Fibroblast of peridontal ligament (primary cell): ENCODE measurements around the gene CHORDC1.
"Not testable (repeated sequence)": the region's sequence is repeated elsewhere in the genome, so short reads cannot be mapped to it uniquely, and the experiment has no call there.

Experiments used
- DNase-seq: peaks from one replicate; pipeline ENCODE4 v3.0.0-alpha.2; 2010; ENCODE audit errors: extremely low read depth

Gene CHORDC1

DNA sequence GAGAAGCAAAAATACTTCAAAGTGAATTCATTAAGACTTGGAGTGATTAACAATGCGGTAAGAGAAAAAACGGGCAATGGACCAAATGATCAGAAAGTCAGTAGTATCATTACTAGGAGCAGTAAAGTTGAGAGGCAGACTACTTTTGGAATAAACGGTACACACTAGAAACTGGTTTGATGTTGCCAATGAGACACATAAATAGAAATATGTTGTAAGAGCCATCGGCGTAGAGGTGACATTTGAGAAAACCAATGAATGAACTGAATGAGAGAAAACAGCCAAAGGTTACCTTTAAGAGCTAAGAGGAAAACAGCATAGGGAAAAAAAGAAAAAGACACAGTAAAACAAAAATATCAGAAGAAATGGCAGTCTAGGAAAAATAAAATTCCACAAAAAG, 6.2 kb downstream of the CHORDC1 start:
- DNase-seq: no peak

DNA sequence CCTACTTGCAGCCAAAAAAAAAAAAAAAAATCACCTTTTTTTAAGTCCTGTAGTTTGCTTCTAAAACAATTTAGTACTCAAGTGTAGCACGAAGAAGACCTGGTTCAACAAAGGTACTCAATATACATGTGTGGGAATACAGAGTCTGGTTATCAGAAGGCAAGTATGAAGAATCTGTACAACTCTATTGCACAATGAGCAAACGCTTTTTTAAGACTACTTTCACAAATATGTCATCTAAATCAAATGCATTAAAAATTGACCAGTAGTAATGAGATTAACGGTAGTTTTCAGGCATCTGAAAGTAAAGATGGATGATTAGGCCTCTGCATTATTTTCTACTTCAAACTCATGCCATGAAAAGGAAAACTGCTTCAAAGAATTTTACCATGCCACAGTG, 9.5 kb downstream of the CHORDC1 start:
- DNase-seq: no peak

DNA sequence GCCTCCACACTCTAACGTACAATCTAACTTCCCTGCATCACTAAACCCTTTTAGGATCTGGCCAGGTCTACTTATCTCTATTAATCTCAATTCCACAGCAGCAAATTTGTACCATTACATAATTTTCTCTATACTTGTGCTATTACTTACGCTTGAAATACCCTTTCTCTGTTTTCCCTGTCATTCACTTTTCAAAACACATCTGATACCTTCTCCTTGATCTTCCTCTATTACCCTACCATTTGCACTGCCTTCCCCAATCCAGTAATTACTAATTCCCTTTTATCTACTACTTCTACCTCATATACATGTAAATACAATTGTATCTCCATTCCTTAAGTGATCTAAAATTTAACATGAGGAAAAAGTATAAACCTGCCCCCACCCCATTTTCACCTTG, 14.0 kb downstream of the CHORDC1 start:
- no peak for DNase-seq

DNA sequence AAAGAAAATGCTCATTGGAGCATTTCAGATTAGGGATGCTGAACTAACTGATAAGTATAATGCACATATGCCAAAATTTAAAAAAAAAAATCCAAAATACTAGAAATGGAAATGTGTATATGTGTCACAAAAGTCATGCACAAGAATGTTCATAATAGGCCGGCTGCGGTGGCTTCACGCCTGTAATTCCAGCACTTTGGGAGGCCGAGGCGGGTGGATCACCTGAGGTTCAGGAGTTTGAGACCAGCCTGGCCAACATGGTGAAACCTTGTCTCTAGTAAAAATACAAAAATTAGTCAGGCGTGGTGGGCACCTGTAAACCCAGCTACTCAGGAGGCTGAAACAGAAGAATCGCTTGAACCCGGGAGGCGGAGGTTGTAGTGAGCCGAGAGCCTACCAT, 14.9 kb downstream of the CHORDC1 start:
- not testable (repeated sequence) for DNase-seq

DNA sequence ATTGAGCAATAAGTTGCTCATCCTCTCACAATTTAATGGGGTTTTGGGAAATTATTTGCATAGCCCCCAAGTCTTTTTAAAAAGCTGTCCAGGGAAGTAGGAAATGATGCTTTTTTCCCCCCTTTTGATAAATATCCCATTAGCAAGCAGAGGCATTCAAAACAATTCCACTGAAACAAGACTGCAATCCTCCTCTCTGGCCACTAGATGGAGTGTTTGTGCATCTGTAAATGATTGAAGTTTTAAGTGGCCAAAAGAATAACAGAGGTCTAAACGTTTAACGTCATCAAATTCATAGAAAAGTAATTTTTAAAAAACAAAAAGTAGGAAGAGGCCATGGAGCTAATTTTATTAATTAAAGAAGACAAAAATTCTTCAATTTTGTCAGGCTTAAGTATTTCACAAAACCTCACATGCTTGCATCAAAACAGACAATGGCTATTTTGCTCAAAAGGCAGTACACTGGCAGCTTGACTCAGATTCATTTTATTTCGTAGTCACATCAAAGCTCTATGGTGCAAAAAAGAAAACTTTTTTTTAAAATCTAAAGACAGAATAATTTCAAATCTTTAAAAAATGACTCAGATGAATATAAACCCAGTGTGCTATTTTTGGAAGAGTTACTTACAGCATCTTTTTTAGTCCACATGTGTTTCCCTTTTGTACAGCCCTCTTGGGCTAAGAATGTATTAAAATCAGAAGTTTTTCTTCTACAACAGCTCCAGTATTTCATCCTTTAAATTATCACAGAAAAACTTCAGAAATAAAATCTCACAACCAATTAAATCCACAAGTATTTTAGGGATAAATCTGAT, 17.8 kb downstream of the CHORDC1 start:
- peak; percentile 84 for DNase-seq

DNA sequence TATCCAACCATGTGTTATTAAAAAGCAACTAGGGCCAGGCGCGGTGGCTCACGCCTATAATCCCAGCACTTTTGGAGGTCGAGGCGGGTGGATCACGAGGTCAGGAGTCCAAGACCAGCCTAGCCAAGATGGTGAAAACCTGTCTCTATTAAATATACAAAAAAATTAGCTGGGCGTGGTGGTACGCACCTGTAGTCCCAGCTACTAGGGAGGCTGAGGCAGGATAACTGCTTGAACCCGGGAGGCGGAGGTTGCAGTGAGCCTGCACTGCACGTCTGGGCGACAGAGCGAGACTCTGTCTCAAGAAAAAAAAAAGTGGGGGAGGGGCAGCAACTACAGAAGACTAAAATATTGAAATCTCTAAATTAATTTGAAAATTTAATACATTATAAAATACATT, 18.4 kb downstream of the CHORDC1 start:
- DNase-seq: no peak

DNA sequence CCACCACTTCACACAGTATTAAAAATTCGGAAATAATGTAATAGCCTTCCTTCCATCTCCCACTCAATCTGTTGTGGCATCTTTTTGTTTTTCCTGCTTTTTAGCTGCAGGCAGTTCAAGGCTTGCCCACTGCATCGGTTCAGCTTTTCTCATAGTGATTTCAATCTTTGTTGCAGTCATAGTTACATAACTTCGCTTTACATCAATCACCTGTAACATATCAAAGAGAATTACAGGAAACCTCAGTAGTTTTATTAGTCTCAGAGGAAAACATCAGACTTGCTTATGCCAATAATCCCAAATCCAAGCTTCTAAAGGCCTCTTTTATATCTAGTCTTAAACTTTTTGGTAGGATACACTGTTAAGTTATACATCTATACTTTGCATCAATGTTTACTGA, 20.5 kb downstream of the CHORDC1 start:
- DNase-seq: no peak

DNA sequence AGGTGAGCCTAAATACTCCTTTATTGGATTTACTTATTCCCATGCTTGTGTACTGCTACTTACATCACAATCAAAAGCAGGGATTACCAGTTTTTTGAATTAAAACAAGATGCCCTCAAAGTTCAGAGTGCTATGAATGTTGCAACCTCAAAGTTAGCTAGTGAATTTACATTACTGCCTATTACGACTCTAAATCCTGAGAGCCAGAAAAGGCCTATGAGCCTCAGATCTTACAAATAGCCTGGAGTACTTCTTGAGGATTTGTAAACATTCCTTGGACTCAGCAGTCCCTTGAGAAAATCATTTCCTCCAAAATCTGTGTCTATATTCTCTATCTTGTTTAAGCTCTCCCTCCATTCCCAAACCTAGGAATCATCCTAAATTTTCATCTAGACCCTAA, 25.5 kb downstream of the CHORDC1 start:
- DNase-seq: peak; percentile 86

DNA sequence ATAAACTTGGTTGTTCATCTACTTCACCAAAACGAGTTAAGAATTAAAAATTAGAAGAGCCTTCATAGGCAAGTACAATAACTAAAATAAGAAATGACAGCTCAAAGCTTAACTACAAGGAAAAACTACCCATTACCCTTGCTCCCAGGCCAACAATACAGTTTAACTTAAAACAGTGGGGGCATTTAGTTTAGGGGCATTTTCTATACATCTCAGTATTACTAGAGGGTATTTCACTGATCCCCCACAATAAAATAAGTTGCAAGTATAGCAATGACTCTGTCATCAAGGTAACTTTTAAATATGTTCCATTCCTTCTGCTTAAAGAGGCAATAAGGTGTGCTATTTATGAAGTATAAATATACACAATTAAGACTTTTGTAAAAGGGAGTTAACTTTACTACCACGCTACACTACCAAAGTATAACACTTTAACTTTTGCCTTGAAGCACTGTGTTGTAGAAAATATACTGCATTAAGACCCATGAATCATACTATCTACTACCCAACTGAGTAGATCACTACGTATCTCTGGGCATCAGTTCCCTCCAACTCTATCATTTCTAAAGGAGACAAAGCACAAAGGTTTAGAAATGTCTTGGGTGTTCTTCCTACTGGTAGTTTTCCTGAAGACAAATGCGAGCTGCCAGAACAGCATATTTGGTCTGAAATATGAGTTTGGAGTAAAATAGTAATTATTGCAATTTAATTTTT, 29.8 kb downstream of the CHORDC1 start:
- no peak for DNase-seq

DNA sequence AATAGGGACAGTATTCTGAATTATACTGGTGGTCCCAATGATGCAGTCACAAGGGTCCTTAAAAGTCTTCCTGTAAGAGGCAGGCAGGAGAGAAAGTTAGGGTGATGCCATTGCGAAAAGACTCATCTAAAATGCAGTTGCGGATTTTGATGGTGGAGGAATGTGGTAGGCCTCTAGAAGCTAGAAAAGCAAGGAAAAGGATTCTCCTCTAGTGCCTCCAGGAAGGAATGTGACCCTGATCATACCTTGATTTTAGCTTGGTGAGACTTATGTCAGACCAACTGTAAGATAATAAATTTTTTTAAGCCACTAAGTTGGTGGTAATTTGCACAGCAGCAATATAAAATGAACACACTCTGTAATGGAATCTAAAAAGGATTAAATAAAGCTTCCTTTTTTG, 33.8 kb downstream of the CHORDC1 start:
- no peak for DNase-seq

DNA sequence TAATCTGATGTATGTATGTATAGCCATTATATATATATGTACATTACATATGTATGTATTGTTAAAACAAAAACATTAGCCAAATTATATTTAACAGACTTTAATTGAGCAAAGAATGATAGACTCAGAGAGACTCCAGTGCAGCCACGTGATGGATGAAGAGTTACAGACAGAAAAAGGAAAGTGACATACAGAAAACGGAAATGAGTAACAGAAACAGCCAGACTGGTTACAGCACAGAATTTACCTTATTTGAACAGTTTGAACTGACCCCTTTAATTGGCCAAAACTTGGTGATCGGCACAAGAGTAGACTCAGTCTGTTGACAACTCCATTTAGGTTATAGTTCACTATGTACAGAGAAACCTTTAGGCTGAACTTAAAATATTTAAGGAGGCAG, 35.0 kb downstream of the CHORDC1 start:
- no peak for DNase-seq

DNA sequence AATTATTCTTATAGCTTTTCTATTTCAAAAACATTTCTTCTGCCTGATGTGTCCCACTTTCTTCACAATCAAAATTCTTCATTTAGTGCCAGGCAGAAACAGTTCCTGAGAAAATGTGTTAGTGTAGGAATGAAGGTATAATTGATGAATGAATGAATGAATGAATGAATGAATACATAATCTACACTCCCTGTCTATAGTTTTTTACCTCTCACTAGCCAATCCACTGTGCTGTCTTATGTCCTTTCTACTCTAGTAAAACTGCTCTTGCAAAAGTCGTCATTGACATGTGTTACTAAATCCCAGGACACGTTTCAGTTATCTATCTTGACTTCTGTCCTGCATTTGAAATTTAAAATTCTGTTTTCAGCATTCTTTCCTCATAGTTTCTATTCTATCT, 42.9 kb downstream of the CHORDC1 start:
- DNase-seq: no peak

DNA sequence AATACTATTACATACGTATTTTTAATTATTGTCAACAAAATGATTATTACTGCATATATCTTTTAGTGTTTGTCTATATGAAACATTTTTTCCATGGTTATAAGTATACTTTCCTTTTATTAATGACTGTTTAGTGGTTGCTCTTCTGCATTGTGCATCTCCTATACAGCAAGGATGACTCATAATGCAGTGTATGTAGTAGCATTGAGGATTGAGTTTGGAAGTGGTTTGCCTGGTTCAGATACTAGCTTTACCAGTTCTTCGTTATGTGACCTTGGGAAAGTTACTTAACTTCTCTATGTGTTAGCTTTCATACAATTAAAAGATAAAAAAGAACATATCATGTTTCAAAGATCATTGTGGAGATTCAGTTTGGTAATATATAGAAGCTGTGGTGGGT, 44.1 kb downstream of the CHORDC1 start:
- no peak for DNase-seq

DNA sequence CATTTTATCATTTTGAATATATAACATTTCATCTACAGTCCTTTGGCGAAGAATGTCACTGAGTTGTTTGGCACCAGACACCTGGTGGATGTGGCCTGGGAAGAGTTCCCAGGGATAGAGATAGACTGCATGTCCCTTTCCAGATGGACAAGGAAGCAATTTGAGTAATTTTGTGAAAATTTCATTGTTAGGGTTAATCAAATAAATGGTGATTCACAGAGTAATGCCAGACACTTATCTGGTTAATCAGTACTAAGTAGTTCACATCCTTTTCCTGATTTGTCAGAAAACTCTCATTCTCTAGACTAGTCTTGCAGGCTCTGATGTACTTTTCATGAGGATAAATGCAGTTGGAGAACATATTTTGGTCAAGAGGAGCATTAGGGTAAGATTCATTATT, 46.8 kb downstream of the CHORDC1 start:
- no peak for DNase-seq

DNA sequence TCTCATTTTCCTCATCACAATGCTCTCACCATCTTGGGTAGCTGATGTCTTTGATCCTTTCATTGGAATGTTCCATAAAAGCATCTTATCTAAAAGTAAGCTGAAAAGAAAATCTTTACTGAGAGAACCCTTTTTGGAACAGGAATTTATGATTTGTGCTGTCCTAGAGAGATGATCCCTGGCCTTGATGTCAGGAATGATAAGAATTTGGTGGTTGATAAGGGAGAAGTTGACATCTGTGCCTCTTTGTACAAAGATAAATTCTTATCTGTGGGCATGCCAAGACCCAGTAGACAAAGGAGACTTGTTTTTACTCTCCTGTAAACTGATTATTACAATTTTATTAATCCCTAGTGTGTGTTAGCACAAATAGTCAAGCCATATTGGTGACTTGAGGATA, 51.5 kb downstream of the CHORDC1 start:
- no peak for DNase-seq

DNA sequence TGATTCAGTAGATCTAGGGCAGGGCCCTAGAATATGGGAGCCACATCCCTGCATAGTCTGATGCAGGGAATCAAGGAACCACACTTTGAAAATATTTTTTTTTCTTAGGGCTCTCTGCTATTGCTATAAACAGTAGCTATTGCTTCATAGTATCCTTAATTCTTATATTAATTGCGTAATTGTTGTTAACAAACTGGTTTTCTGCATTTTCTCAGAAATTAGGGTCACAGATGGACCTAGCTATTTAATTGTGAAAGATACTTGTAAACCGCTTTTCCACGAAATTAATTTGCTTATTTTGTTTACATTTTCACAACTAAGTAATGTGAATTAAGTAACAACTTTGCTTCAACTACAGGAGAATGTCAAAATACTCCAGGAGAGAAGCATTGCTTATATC, 54.3 kb downstream of the CHORDC1 start:
- no peak for DNase-seq

DNA sequence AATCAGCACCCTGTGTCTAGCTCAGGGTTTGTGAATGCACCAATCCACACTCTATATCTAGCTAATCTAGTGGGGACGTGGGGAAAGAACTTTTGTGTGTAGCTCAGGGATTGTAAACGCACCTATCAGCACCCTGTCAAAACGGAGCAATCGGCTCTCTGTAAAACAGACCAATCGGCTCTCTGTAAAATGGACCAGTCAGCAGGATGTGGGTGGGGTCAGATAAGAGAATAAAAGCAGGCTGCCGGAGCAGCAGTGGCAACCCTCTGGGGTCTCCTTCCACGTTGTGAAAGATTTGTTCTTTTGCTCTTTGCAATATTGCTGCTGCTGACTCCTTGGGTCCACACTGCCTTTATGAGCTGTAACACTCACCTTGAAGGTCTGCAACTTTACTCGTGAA, 55.1 kb downstream of the CHORDC1 start:
- DNase-seq: not testable (repeated sequence)

DNA sequence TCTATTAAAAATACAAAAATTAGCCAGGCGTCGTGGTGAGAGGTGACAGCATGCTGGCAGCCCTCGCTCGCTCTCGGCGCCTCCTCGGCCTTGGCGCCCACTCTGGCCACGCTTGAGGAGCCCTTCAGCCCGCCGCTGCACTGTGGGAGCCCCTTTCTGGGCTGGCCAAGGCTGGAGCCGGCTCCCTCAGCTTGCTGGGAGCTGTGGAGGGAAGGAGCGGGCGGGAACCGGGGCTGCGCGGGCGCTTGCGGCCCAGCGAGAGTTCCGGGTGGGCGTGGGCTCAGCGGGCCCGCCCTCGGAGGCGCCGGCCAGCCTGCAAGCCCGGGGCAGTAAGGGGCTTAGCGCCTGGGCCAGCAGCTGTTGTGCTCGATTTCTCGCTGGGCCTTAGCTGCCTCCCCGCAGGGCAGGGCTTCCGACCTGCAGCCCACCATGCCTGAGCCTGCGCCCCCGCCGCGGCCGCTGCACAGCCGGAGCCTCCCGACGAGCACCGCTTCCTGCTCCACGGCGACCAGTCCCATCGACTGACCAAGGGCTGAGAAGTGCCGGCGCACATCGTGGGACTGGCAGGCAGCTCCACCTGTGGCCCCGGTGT, 55.8 kb downstream of the CHORDC1 start:
- not testable (repeated sequence) for DNase-seq
